Measurements from ENCODE around the gene NEK9.
A peak's percentile ranks its signal among the peaks of the same experiment; 100 is the strongest.

NEK9 gene

DNA sequence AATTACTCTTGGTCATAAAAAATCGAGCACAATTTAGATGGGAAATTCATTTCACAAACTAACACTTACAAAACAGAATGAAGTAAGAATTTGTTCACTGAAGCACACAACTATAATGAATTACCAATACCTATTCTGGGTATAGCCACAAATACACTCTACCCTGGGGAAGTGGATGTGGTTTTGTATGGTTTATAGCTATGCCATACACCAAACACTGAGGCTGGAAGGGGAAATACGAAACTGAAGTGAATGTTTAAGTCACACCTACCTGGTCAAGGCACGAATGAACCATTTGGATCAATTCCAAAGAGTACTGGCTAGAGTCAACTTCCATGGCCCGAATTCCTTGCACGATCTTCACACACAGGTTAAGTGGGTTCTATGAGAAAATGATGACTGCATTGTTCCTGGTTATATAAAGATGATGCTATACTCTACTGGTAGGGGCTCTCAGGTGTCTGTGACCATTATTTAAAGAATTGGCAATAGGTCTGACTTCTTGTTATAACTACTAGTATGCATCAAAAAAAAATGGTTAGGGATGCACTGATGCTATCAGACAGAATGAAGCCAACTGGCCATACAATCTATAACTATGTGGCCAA is 12.8 kb downstream of the NEK9 start:
- no peak overlapping the region for H3K4me3 ChIP-seq (ENCODE audit: low read depth, low read length)

DNA sequence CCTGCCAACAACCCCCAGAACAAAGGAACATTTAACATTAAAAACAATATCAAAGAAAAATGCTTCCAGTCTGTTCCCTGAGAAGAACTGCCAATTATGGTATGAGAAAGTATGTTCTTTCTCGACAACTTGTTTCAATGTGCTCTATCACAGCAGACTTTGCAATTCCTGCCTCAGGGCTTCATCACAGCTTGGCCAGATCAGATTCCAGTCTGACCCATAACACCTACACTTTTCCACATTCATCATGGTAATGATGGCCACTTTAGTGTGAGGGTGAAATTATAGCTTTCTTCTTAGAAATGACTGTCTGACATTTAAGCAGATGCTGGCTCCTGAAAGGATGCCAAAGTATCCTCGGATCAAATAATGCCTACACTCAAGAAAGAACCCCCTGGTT is 17.0 kb downstream of the NEK9 start:
- no peak overlapping the region for H3K4me3 ChIP-seq (ENCODE audit: low read depth, low read length)

- no peak overlapping the region for H3K4me3 ChIP-seq (ENCODE audit: low read depth, low read length)
Measured at GRCh38 chr14:75107186-75107585, 19.7 kb downstream of the NEK9 start.

DNA sequence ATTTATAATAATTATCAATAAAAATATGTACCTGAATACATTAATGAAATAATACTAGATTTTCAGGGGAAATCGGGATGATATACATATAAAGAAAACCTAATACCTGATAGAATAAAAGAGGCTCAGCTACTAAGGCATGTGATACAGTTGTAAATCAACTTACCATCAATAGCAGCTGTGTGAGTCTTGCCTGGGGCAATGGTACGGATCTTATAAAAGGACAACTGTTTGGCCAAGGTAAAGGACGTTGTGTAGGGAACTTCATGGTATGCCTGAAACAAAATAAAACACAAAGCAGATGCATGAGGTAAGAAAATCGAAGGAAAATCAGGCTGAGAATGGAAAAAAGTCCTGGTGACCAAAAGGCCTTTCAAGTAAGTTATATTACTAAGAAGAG is 25.4 kb downstream of the NEK9 start:
- no peak overlapping the region for H3K4me3 ChIP-seq (ENCODE audit: low read depth, low read length)

- H3K4me3 ChIP-seq (ENCODE audit: low read depth, low read length), result no peak overlapping the region
Measured at GRCh38 chr14:75098682-75099081, 28.2 kb downstream of the NEK9 start.

DNA sequence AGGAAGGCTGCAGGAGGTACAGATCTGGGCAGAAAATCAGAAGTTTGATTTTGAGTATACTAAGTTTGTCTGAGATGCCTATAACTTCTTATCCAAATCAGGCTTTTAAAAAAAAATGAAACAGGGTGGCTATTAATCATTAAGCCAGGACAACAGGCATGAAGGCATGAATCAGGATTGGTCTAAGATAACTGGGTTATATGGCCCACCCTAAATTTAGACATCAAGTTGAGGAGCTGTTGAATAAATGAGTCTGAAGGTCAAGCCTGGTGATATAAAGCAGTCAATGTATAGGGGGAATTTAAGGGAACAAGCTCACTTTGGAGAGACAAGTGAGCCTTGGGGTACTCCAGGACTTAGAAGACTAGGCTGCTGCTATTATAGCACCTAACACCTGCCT is 28.6 kb downstream of the NEK9 start:
- H3K4me3 ChIP-seq (ENCODE audit: low read depth, low read length), result no peak overlapping the region

DNA sequence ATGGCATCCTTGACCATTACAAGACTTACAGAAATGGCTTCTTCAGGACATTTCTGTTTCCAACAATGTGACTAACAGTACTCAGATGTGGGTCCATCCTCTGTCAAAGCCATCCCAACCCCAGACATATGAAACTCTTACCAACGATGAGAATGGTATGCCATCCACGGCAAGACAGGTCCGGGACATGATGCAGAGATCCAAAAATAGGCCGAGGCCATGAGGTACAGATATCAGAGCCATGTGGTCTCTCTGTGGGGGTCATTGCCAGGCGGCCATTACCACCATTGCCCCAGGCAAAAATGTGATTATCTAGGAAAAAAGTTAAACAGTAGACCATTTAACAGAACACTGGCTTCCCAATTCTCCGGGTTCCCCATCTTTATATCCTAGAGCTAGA is 29.9 kb downstream of the NEK9 start:
- no peak overlapping the region for H3K4me3 ChIP-seq (ENCODE audit: low read depth, low read length)

DNA sequence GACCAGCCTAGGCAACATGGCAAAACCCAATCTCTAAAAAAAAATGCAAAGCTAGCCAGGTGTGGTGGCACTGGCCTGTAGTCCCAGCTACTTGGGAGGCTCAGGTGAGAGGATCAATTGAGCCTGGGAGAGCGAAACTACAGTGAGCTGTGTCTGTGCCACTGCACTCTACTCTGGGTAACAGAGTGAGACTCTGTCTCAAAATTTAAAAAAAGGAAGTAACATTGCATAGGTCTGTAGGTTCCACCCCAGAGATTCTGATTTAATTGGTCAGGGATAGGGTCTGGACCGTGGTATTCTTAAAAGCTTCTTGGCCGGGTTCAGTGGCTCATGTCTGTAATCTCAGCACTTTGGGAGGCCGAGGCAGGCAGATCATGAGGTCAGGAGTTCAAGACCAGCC is 31.2 kb downstream of the NEK9 start:
- H3K4me3 ChIP-seq (ENCODE audit: low read depth, low read length), result no peak overlapping the region

DNA sequence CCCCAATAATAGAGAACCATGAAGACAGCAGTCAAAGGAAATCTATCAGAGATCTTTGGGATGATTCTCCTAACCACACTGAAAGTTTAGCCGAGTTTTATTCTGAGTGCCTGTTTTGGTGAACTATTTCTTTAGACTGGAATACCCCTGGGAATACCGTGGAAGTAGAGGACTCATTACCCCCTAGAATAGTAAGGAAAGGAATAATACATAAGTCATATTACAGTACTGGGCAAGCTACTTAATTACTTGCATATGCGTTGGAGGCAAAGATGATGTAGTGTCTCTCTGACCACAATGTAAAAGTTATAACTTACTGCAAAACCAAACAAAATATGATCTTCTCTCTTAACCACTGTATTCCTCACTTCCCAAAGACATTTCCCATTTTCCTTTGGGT is 32.0 kb downstream of the NEK9 start:
- H3K4me3 ChIP-seq (ENCODE audit: low read depth, low read length), result no peak overlapping the region

DNA sequence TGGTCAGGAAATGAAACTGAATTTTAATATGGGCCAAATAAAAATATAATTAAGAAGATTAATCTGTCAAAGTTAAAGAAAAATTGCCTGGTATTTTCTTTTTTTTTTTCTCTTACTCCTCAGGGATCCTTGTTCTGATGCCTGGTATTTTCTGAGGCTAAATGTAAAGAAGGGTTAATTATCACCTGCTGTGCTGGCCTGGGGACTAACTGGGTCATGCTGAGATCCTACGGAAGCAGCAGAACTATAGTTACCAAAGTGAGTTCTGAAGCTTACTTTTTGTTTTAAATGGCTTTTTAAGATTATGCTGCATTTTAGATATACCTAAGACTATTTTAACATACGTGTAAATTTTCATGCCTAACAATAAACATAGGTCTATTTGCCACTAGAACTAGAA is 34.1 kb downstream of the NEK9 start:
- H3K4me3 ChIP-seq (ENCODE audit: low read depth, low read length), result no peak overlapping the region

DNA sequence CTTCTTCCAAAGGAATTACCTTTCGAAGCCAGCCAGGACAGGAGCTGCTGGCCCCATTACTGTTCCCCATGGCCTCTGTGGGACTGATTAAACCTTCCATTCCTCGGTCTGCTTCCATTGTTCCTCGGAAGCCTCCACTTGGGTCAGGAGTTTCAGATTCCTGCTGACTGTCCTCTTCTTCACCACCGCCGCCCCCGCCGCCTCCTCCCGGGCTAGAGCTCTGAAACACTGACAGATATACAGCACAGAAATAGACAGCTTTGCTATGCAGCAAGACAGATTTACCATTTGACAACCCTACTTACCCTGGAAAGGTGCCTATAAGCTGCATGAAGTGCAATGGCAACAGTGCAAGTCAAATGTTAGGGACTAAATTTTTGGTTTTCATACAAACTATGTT is 35.6 kb downstream of the NEK9 start:
- no peak overlapping the region for H3K4me3 ChIP-seq (ENCODE audit: low read depth, low read length)

DNA sequence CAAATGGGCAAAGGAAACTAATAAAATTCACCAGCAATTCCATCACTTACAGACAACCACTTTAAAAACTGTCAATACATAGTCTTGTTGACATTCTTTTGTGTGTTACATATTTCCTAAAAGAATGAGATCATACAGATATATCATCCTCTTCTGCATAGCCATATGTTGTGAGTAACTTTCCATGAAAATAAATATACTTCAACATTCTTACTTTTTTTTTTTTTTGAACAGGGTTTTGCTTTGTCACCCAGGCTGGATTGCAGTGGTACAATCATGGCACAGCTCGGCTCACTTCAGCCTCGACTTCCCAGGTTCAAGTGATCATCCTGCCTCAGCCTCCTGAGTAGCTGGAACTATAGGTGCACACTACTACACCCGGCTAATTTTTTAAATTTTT is 36.5 kb downstream of the NEK9 start:
- no peak overlapping the region for H3K4me3 ChIP-seq (ENCODE audit: low read depth, low read length)

- H3K4me3 ChIP-seq (ENCODE audit: low read depth, low read length), result no peak overlapping the region
Measured at GRCh38 chr14:75088566-75089373, 38.1 kb downstream of the NEK9 start.

GRCh38 chr14:75088153-75088552 is 38.7 kb downstream of the NEK9 start:
- H3K4me3 ChIP-seq (ENCODE audit: low read depth, low read length), result no peak overlapping the region

DNA sequence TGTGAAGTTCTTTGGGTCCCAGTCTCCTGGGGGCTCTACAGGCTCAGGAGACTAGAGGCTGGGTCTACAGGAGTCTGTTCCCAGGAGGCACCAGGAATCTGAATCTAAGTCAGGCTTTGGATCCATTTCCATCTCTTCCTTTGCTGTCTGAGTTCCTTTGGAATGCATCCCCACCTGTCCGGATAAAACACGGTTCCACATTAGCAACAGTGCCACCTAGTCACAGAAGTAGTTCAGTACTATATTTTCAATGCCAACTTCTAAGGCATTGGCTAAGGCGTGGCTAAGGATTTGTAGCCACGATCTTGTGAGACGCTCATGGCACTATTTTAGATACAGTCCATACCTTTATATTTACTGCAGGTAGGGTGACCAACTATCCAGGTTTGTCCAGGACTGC is 42.3 kb downstream of the NEK9 start:
- no peak overlapping the region for H3K4me3 ChIP-seq (ENCODE audit: low read depth, low read length)

DNA sequence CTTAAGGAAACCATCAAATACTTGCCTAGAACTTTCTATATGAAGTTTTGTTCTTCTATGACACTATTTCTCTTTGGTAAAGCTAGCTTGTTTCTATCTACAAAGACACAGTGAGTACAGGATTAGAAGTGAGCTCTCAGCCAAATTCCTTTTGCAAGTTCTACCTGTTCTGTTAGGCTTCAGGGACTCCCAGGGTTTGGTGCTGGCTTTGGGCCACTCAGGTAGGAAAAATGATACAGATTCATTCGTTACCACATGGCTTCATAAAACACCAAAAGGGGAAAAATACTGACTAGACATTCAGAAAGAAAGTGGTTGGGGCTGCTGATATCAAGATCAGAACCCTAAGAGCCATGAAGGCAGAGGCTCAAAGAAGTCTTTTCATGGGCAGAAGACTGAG is 43.6 kb downstream of the NEK9 start:
- no peak overlapping the region for H3K4me3 ChIP-seq (ENCODE audit: low read depth, low read length)

DNA sequence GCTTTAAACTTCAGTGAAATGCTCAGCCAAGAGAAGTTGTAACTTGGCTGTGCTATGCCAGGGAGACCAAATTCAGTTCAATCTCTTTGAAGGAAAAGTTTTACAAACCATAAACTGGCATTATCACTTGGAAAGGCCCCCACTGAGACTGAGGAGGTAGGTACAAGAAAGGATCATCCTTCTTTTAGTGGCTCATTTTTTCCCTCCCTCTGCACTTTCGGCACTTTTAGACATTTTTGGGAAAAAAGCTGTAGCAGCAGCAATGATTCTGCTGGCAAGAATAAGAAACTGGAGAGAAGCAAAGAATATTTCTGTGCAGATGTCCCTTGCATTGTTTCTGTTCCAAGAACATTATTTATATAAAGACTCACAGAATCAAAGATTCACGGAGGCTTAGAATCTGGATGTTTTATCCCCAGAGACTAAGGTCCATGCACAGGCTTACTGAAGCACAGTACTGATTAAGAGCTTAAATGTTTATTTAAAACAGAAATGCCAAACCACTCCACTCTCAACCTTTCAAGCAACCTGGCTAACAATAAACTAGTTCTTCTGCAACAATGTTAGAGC is 45.1 kb downstream of the NEK9 start:
- H3K4me3 ChIP-seq (ENCODE audit: low read depth, low read length), result no peak overlapping the region

- no peak overlapping the region for H3K4me3 ChIP-seq (ENCODE audit: low read depth, low read length)
Measured at GRCh38 chr14:75079521-75079920, 47.3 kb downstream of the NEK9 start.

DNA sequence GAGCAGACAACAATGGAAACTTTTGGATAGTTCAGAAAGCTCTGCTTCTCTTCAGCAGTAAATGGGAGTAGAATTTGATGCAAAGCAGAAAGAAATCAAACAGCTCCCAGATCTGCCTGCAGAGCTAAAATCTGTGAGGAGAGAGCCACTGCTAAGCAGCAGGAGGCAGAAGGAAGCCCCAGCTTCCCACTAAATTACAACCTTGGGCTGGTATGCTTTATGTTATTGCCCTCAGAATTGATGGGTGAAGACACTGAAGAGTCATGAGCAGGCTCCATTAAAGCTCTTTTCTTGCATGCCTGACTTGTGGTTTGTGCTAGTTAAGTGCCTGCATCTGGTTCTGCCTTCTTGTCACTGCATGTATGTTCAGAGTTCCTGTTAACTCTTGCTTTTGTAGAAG is 49.1 kb downstream of the NEK9 start:
- no peak overlapping the region for H3K4me3 ChIP-seq (ENCODE audit: low read depth, low read length)

- no peak overlapping the region for H3K4me3 ChIP-seq (ENCODE audit: low read depth, low read length)
Measured at GRCh38 chr14:75070383-75070782, 56.5 kb downstream of the NEK9 start.

DNA sequence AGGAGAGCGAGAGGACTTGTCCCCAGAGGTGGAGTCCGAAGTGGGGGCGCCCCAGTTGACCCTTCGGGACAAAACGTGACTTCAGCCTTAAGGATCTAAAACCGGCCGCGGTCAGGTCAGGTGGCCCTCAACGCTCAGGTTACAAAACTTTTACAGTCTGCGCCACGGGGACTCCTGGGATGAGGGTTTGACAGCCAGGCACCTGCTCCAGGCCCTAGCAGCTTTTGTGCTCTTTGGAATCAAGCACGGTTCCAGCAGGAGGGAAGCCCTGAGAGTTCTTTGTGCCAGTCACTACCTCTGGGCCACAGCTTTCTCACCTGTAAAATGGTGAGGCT is 57.1 kb downstream of the NEK9 start:
- peak overlapping the region; percentile 65 for H3K4me3 ChIP-seq (ENCODE audit: low read depth, low read length)

- peak within 1 kb of the TSS; percentile 65 for H3K4me3 ChIP-seq (ENCODE audit: low read depth, low read length)
Measured at GRCh38 chr14:75069121-75069810, 57.6 kb downstream of the NEK9 start, which contains the start of gene ZC2HC1C. Gene ZC2HC1C, plus strand, starts transcription at chr14:75069641. Its CDS starts 933 bp downstream, at chr14:75070574.

Data from iPS-11a (cell line).